Gastrocnemius medialis (tissue), 4 donors: ENCODE data around the gene WWOX. TPM values are rescaled to one million over a fixed set of nuclear protein-coding genes. Genes with fewer than 3 reads are reported as not detected.
"Not testable (repeated sequence)": the region's sequence is repeated elsewhere in the genome, so short reads cannot be mapped to it uniquely, and the experiment has no call there.

Experiments
- ATAC-seq, 2 donors: fragments of 150-250 bp; one replicate each; pipeline ENCODE4 v1.9.1; 2016
- DNase-seq, 2 donors: peaks; one replicate each; pipeline ENCODE4 v3.0.0-alpha.2; 2019
- H3K27ac ChIP-seq, 4 donors: fragments of 200-600 bp; sonication (generic); 1 replicate in 1 of 4; 2 replicates in 3 of 4; pipeline ENCODE4 v1.5.1; 2016 to 2018; ENCODE audit warnings: mild to moderate bottlenecking in 2 of 4, moderate library complexity in 1 of 4
- H3K27me3 ChIP-seq, 3 donors: fragments of 200-600 bp; sonication (generic) in 2 of 3; 1 replicate in 1 of 3; 2 replicates in 2 of 3; pipeline versions ENCODE4 v1.5.1 to v1.6.0; 2016 to 2019; ENCODE audit warnings: mild to moderate bottlenecking in 1 of 3, moderate library complexity in 1 of 3
- H3K36me3 ChIP-seq, 2 donors: fragments of 200-600 bp; sonication (generic) in 1 of 2; one replicate each; pipeline ENCODE4 v1.5.1; 2017 to 2018
- H3K4me1 ChIP-seq, 2 donors: fragments of 200-600 bp; sonication (generic) in 1 of 2; one replicate each; pipeline ENCODE4 v1.5.1; 2016 to 2017; ENCODE audit warnings: mild to moderate bottlenecking in 2 of 2
- H3K4me3 ChIP-seq, 4 donors: fragments of 200-600 bp; sonication (generic) in 3 of 4; 1 replicate in 1 of 4; 2 replicates in 3 of 4; pipeline ENCODE4 v1.5.1; 2016 to 2019; ENCODE audit warnings: mild to moderate bottlenecking in 2 of 4
- H3K9me3 ChIP-seq, 3 donors: fragments of 200-600 bp; sonication (generic) in 2 of 3; 1 replicate in 1 of 3; 2 replicates in 2 of 3; pipeline ENCODE4 v1.5.1; 2016 to 2019
- POLR2A ChIP-seq, 2 donors: fragments of 450-650 bp; IDR thresholded peaks; one replicate each; pipeline ENCODE4 v1.6.1; 2017; ENCODE audit warnings: antibody characterized with exemption in 2 of 2, mild to moderate bottlenecking in 2 of 2, moderate library complexity in 2 of 2
- in situ Hi-C, 4 donors: fragments of 200-750 bp; cut with MboI; loops; one replicate each; pipeline versions ENCODE4 v1.15.0 to v1.8.0; 2017; ENCODE audit warnings: low sequenced_read_pairs in 4 of 4
- intact Hi-C: fragments of 100-400 bp; cut with DNase I; formaldehyde crosslinking; loops from one replicate; pipeline ENCODE4 v1.15.1; 2023; ENCODE audit warnings: low total_unique reads
- total RNA-seq, 4 donors: library from RNA; depleted of rRNA; stranded (reverse); fragments of >200 nt; gene quantifications; one replicate each; pipeline versions ENCODE4 v1.1.0 to v1.2.3, GENCODE V29; 2016
- TF ChIP-seq, protein P1 (sequence below), 5 experiments: fragments of 450-650 bp in 3 of 5; fragments of 200-600 bp in 2 of 5; sonication (generic) in 2 of 5; IDR thresholded peaks in 4 of 5; conservative IDR thresholded peaks in 1 of 5; 1 replicate in 4 of 5; 2 replicates in 1 of 5; pipeline ENCODE4 v1.5.1; 2016 to 2019; ENCODE audit warnings: antibody characterized with exemption in 5 of 5, mild to moderate bottlenecking in 3 of 5, moderate library complexity in 3 of 5

The WWOX gene
- total RNA-seq, 4 donors from 2014 or later = 3.3 to 13.0 (median 6.0) TPM

DNA sequence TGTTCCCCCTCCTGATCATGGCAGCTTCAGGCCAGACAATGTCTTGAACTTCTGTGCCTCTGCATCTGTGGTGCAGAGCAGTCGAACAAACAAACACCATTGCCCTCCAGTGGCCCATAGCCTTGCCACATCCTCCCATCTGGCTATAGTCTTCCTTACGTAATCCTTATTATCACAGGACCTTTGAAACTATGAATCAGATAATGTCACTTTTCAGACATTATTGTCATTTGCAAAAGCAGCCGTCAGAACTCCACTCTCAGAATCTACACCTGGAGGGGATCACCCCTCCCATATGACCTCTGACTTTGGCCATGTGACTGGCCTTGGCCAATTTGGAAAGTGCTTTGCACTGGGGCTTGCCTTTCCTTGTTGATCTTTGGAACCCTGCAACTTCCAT is 1113.8 kb downstream of the WWOX start:
- H3K27me3 ChIP-seq = no peaks in the 10 kb centered on the region
- no peak for DNase-seq
- H3K4me3 ChIP-seq = no peak overlapping the region
- peaks cover 0 to 7% of the 10 kb centered on the region in 2 donors for H3K4me1 ChIP-seq
- no peak for ATAC-seq
- TF ChIP-seq, protein P1, sequence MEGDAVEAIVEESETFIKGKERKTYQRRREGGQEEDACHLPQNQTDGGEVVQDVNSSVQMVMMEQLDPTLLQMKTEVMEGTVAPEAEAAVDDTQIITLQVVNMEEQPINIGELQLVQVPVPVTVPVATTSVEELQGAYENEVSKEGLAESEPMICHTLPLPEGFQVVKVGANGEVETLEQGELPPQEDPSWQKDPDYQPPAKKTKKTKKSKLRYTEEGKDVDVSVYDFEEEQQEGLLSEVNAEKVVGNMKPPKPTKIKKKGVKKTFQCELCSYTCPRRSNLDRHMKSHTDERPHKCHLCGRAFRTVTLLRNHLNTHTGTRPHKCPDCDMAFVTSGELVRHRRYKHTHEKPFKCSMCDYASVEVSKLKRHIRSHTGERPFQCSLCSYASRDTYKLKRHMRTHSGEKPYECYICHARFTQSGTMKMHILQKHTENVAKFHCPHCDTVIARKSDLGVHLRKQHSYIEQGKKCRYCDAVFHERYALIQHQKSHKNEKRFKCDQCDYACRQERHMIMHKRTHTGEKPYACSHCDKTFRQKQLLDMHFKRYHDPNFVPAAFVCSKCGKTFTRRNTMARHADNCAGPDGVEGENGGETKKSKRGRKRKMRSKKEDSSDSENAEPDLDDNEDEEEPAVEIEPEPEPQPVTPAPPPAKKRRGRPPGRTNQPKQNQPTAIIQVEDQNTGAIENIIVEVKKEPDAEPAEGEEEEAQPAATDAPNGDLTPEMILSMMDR (IDR thresholded peaks at IDR 0.05 in 4 of 5, conservative IDR thresholded peaks at IDR 0.05 in 1 of 5) = no peak
- TF ChIP-seq POLR2A (IDR thresholded peaks at IDR 0.05) = no peak
- in situ Hi-C loops = no loop called here
- intact Hi-C loops = no loop called here
- H3K36me3 ChIP-seq = no peaks in the 10 kb centered on the region
- no peak overlapping the region for H3K27ac ChIP-seq
- no peaks in the 10 kb centered on the region for H3K9me3 ChIP-seq

DNA sequence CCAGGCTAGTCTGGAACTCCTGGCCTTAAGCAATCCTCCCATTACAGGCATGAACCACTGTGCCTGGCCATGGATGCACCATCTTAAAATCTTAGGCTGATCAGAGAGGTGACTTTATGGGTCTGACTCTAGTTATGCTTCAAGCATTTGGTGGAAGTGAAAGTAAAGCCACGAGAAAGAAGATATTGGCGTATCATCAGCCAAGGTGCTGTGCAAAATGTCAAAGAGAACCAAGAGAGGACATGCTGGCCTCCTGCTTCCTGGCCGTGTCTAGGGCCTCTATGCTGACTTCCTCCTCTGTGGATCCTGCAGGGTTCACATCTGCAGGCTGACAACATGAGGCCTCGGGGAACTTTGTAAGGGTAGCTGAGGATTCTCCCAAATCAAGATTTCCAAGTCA is 1115.8 kb downstream of the WWOX start:
- Histone ChIP-seq H3K4me1 (peaks cover 0 to 7% of the 10 kb centered on the region in 2 donors), H3K4me3 (no peak overlapping the region), H3K36me3 (no peaks in the 10 kb centered on the region), H3K27ac (no peak overlapping the region), H3K9me3 (no peaks in the 10 kb centered on the region), H3K27me3 (no peaks in the 10 kb centered on the region)
- no peak for TF ChIP-seq POLR2A (IDR thresholded peaks at IDR 0.05)
- TF ChIP-seq, protein P1 (IDR thresholded peaks at IDR 0.05 in 4 of 5, conservative IDR thresholded peaks at IDR 0.05 in 1 of 5) = no peak
- in situ Hi-C loops = no loop called here
- no peak for DNase-seq
- intact Hi-C loops = no loop called here
- ATAC-seq = no peak

DNA sequence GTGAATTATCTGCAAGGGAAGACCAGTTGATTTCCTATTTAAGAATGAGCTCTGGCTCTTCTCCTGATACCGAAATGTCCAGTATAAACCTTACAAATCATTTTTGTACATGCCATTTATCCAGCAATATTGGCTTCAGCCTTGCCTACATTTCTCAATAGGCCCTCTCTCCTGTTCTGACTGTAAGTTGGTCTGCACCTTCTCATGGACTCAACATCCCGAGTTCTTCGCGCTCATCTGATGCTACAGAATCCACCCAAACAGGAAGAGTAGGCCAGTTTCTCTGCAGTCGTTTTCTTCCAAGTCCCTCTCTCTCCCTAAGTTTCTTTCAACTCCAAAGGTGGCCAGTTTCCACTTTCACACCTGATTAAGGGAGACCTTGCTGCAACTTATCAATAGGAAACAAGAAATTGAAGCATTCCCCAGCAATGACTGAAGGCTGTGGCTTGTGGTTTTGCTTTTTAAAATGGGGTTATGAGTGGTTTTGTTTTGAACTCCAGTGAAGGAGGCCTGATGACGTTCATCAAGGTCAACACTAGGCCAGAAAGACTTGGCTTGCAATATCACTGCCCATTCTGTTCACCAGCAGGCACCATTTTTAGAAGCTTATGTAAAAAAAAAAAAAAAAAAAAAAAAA is 1118.0 kb downstream of the WWOX start:
- H3K9me3 ChIP-seq = no peaks in the 10 kb centered on the region
- no peaks in the 10 kb centered on the region for H3K4me1 ChIP-seq
- in situ Hi-C loops (no loop called here), intact Hi-C loops (no loop called here)
- H3K4me3 ChIP-seq = no peak overlapping the region
- H3K27ac ChIP-seq = no peak overlapping the region
- no peaks in the 10 kb centered on the region for H3K27me3 ChIP-seq
- DNase-seq (no peak), ATAC-seq (no peak)
- H3K36me3 ChIP-seq = no peaks in the 10 kb centered on the region
- TF ChIP-seq, protein P1 (IDR thresholded peaks at IDR 0.05 in 4 of 5, conservative IDR thresholded peaks at IDR 0.05 in 1 of 5) = no peak
- no peak for TF ChIP-seq POLR2A (IDR thresholded peaks at IDR 0.05)

DNA sequence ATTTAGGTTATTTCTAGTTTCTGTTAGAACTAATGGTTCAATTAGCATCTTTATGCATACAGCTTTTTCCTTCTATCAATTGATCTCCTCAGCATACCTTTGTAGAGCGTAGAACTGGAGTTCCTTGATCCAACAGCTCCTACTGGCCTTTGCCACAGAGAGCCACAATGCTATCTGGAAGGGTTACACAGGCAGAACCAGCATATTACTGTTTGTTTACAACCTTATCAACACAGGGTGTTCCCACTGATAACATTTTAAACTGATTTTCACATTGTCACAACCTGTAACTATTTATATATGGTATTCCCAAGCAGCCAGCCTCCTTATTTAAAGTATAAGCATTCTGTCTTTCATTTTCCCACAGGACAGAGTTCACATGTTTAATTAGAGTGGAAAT is 1118.9 kb downstream of the WWOX start:
- intact Hi-C loops (no loop called here), in situ Hi-C loops (no loop called here)
- no peak for ATAC-seq

DNA sequence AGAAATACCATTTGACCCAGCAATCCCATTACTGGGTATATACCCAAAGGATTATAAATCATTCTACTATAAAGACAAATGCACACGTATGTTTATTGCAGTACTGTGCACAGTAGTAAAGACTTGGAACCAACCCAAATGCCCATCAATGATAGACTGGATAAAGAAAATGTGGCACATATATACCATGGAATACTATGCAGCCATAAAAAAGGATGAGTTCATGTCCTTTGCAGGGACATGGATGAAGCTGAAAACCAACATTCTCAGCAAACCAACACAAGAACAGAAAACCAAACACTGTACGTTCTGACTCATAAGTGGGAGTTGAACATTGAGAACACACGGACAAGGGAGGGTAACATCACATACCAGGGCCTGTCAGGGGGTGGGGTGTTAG is 1126.5 kb downstream of the WWOX start:
- DNase-seq, H3K36me3 ChIP-seq, H3K27ac ChIP-seq, H3K4me1 ChIP-seq, intact Hi-C loops, H3K9me3 ChIP-seq, H3K27me3 ChIP-seq, H3K4me3 ChIP-seq, ATAC-seq, in situ Hi-C loops: not testable (repeated sequence)

More for the DNA sequence above, 1118.9 kb downstream of the WWOX start:
- Histone ChIP-seq H3K9me3 (no peaks in the 10 kb centered on the region), H3K27ac (no peak overlapping the region), H3K27me3 (no peaks in the 10 kb centered on the region), H3K4me1 (no peaks in the 10 kb centered on the region), H3K36me3 (no peaks in the 10 kb centered on the region), H3K4me3 (no peak overlapping the region)
- DNase-seq = no peak
- TF ChIP-seq, protein P1 (IDR thresholded peaks at IDR 0.05 in 4 of 5, conservative IDR thresholded peaks at IDR 0.05 in 1 of 5) = no peak
- TF ChIP-seq POLR2A (IDR thresholded peaks at IDR 0.05) = no peak
